ENCODE data around the gene CPNE4. TPM values are rescaled to one million over a fixed set of nuclear protein-coding genes. Genes with fewer than 3 reads are reported as not detected.

Gene CPNE4
- 1 to 10 TPM in 1 of 4 donors, under 1 TPM in 1, not detected in 2; 0.53 to 2.1 TPM for total RNA-seq

DNA sequence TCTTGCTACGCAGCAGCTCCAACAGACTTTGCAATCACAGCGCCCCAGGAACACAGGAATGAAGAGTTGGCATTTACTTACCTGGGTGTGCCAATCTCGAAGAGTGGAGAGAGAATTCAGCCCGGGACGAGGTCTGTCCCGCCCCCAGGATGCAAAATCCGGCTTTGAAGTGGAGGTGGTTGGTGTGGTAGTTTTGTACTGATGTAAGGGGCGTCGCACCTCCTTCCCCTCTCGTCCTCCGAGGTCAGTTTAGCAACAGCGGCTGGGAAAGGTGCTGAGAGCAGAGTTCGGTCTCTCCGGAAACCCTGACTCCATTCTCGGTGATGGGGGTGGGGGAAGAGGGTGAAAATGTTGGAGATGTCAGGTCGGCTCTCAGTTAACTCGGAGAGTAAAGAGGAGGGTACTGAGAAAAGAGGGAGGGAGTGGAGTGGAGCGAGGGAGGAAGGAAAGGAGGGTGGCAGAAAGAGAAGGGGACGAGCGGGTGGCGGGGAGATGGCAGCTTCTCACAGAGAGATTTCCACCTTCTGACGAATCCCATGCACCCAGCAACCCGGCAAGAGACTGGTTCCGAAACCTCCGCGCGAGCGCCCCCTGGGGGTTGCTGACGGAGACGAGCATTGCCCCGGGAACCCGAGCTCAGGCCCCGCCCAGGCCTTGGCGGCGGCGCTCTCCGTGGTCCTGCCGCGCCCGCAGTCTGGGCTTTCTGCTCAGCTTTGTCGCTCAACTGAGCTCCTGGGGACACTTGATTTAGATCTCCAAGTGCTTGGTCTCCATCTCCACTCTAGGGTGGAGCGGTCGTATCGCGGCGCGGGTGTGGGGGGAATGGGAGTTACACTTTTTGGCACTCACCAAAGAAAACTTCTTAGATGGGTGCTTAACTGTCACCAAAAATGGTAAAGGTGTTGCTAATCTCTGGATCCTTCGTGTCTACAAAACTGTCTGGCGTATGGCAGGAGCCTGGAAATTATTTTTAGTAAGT, at the start of gene CPNE4:
Gene CPNE4 (minus strand): TSS at position 529 of the 979 bp plus-strand sequence.
- Histone ChIP-seq H3K4me3 (no peak within 1 kb of the TSS), H3K9me3 (no peaks in the 10 kb centered on the region), H3K4me1 (no peaks in the 10 kb centered on the region), H3K36me3 (no peaks in the 10 kb centered on the region), H3K27ac (no peak within 1 kb of the TSS), H3K27me3 (no peaks in the 10 kb centered on the region)
- DNase-seq, result peak in 2 of 3 donors; percentile 57 to 76
- TF ChIP-seq, protein P1, sequence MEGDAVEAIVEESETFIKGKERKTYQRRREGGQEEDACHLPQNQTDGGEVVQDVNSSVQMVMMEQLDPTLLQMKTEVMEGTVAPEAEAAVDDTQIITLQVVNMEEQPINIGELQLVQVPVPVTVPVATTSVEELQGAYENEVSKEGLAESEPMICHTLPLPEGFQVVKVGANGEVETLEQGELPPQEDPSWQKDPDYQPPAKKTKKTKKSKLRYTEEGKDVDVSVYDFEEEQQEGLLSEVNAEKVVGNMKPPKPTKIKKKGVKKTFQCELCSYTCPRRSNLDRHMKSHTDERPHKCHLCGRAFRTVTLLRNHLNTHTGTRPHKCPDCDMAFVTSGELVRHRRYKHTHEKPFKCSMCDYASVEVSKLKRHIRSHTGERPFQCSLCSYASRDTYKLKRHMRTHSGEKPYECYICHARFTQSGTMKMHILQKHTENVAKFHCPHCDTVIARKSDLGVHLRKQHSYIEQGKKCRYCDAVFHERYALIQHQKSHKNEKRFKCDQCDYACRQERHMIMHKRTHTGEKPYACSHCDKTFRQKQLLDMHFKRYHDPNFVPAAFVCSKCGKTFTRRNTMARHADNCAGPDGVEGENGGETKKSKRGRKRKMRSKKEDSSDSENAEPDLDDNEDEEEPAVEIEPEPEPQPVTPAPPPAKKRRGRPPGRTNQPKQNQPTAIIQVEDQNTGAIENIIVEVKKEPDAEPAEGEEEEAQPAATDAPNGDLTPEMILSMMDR (IDR thresholded peaks at IDR 0.05), result peak in 4 of 6 experiments; percentile 8 to 39 (median 33)
- no peak for TF ChIP-seq POLR2A (IDR thresholded peaks at IDR 0.05)

DNA sequence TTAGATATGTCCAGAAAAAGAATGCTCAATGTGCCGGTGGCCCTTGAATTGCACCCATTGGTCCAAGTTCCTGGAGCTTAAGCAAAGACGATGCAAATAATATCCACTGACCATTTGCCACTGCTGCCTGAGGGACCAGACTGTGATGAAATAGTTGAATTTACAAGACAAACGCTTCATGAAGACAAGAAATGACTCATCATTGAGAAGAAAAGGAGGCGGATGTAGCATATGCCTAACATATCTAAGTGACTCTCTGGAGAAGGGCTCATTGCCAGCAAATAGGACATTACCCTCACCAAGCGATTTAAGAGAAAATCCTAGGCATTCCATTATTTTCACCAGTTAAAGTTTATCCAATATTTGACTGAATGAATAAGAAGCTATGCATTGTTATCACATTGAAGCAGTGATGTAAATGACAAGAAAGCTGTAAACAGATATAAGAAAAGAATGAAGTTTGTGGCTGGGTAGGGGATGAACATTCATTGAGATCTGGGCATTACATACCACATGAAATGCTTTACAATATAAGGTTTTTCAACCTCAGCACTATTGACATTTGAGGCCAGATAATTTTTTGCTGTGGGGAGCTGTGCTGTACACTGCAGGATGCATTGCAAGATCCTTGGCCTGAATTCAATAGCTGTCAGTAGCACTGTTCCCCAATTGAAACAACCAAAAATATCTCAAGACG, 48.9 kb upstream of the CPNE4 start:
- Histone ChIP-seq H3K9me3 (no peaks in the 10 kb centered on the region), H3K27ac (no peak overlapping the region), H3K36me3 (no peaks in the 10 kb centered on the region), H3K4me1 (no peaks in the 10 kb centered on the region), H3K27me3 (no peaks in the 10 kb centered on the region), H3K4me3 (no peak overlapping the region)
- TF ChIP-seq, protein P1 (IDR thresholded peaks at IDR 0.05), result no peak
- TF ChIP-seq POLR2A (IDR thresholded peaks at IDR 0.05), result no peak
- DNase-seq, result no peak

DNA sequence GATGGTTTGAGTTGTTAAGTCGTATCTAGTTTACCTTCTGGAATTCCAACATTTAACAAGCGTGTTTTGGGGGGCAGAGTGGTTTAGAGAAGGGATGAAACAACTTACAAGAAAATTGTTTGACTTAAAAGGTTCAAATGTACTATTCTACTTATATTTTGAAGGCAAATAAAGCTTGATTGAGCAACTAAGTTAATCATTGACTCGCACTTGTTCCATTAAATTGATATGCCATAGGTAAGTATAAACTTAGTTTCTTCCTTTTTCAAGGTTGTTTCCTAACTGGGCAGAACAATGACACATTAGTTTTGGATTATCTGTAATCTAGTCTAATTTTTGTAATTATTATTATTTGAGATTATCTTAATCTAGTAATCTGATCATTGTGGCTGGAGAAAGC, 48.3 kb upstream of the CPNE4 start:
- no peak for DNase-seq
- TF ChIP-seq, protein P1 (IDR thresholded peaks at IDR 0.05), result no peak
- TF ChIP-seq POLR2A (IDR thresholded peaks at IDR 0.05), result no peak
- Histone ChIP-seq H3K36me3 (no peaks in the 10 kb centered on the region), H3K9me3 (no peaks in the 10 kb centered on the region), H3K27ac (no peak overlapping the region), H3K4me3 (no peak overlapping the region), H3K27me3 (no peaks in the 10 kb centered on the region), H3K4me1 (no peaks in the 10 kb centered on the region)

DNA sequence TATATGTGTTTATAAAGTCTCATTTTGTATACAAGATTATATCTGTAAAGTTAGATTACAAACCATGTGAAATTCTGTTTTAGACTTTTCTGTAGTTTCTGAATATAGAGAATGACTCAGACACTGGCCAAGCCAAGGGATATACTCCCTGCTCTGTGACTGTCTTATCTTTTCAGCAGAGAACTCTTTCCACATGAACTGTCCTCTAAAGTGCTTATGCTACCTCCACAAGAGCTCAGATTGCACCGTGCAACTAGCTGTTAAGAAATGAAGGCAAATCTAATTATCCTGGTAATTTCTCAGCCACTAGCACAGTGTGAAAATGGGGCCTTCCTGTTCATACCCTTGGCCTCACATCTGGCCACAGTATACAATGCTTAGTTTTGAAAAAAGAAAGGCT, 44.3 kb upstream of the CPNE4 start:
- H3K27ac ChIP-seq, result no peak overlapping the region
- H3K4me1 ChIP-seq, result no peaks in the 10 kb centered on the region
- no peaks in the 10 kb centered on the region for H3K9me3 ChIP-seq
- DNase-seq, result no peak
- no peak for TF ChIP-seq POLR2A (IDR thresholded peaks at IDR 0.05)
- TF ChIP-seq, protein P1 (IDR thresholded peaks at IDR 0.05), result no peak
- H3K36me3 ChIP-seq, result no peaks in the 10 kb centered on the region
- no peak overlapping the region for H3K4me3 ChIP-seq
- H3K27me3 ChIP-seq, result no peaks in the 10 kb centered on the region

DNA sequence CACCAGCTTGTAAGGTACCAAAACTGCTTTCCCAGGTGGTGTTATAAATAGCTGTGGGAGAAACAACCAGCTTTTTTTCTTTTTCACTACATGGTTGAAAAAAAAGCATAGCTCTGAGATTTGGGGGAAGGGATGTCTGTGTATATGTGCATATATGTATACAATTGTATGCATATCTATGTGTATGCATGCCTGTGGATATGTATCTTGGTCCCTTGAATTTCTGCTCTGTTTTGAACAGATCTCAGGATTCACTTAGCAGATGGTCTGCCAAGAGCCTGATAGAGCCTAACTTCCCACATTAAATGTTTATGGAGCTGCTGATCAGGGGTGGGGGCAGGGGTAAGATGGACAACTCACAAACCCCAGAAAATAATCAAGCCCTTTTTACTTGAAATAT, 39.0 kb upstream of the CPNE4 start:
- DNase-seq, result no peak
- H3K9me3 ChIP-seq, result no peaks in the 10 kb centered on the region
- no peaks in the 10 kb centered on the region for H3K36me3 ChIP-seq
- no peaks in the 10 kb centered on the region for H3K27me3 ChIP-seq
- H3K4me1 ChIP-seq, result no peaks in the 10 kb centered on the region
- no peak overlapping the region for H3K27ac ChIP-seq
- H3K4me3 ChIP-seq, result no peak overlapping the region
- no peak for TF ChIP-seq POLR2A (IDR thresholded peaks at IDR 0.05)
- TF ChIP-seq, protein P1 (IDR thresholded peaks at IDR 0.05), result no peak
